ENCODE measurements around the gene SULF2. TPM values are rescaled to one million over a fixed set of nuclear protein-coding genes. Genes with fewer than 3 reads are reported as not detected.

Gene SULF2
- total RNA-seq, 1 donor from 2014 or later: 97.8 TPM

- Mint-ChIP-seq H3K27ac (ENCODE audit: unreplicated experiment) (no peak overlapping the region), H3K36me3 (ENCODE audit: unreplicated experiment) (peaks cover 13% of the 10 kb centered on the region), H3K9me3 (ENCODE audit: unreplicated experiment) (peaks cover under 1% of the 10 kb centered on the region), H3K27me3 (ENCODE audit: unreplicated experiment) (peaks cover 4% of the 10 kb centered on the region), H3K4me1 (ENCODE audit: low read depth, unreplicated experiment) (no peaks in the 10 kb centered on the region), H3K4me3 (ENCODE audit: unreplicated experiment) (no peak overlapping the region)
- DNase-seq: no peak
- TF ChIP-seq CTCF (IDR thresholded peaks at IDR 0.05; ENCODE audit: partially characterized antibody, unreplicated experiment): no peak
Observed at GRCh38 chr20:47700327-47700726, 85.0 kb downstream of the SULF2 start.

DNA sequence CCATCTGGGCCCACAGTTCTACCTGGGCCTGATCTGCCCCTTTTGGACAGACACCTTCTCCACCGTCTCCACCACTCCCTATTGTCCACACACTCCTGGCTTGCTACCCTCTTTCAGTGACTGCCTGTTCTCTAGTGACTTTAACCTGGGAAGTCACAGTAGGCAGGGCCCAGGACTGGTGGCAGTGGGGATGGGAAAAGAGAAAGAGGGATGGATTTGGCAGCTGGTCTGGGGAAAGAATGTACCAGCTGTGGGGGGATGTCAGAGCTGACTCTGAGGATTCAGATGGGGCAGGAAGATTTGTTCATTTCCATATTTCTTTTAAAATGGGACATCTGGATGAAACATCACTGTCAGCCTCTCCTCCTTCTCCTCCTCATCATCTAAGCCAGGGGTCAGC, 85.5 kb downstream of the SULF2 start:
- DNase-seq: no peak
- no peaks in the 10 kb centered on the region for H3K4me1 Mint-ChIP-seq (ENCODE audit: low read depth, unreplicated experiment)
- TF ChIP-seq CTCF (IDR thresholded peaks at IDR 0.05; ENCODE audit: partially characterized antibody, unreplicated experiment): no peak
- H3K27ac Mint-ChIP-seq (ENCODE audit: unreplicated experiment): no peak overlapping the region
- H3K4me3 Mint-ChIP-seq (ENCODE audit: unreplicated experiment): no peak overlapping the region
- H3K36me3 Mint-ChIP-seq (ENCODE audit: unreplicated experiment): peaks cover 11% of the 10 kb centered on the region
- H3K27me3 Mint-ChIP-seq (ENCODE audit: unreplicated experiment): peaks cover 3% of the 10 kb centered on the region
- peaks cover 3% of the 10 kb centered on the region for H3K9me3 Mint-ChIP-seq (ENCODE audit: unreplicated experiment)

DNA sequence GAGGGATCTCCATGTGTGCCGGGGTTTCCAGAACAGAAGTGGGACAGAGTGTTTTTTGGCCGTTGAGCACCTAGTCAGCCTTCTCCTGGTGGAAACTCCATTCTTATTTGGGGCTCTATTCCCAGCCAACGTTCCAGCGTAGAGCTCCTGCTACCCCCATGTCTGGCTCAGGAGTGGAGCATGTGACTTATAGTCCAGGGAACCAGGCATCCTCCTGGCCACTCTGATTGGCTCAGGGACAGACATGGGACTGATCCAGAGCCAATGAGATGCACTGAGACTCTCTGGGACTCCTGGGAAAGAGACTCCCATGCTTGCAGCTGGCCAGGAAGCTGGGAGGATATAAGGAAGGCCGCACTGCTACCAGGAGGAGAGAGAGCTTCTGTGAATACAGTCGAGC, 87.1 kb downstream of the SULF2 start:
- no peak for DNase-seq
- no peaks in the 10 kb centered on the region for H3K27me3 Mint-ChIP-seq (ENCODE audit: unreplicated experiment)
- H3K4me1 Mint-ChIP-seq (ENCODE audit: low read depth, unreplicated experiment): no peaks in the 10 kb centered on the region
- H3K9me3 Mint-ChIP-seq (ENCODE audit: unreplicated experiment): peaks cover 5% of the 10 kb centered on the region
- H3K27ac Mint-ChIP-seq (ENCODE audit: unreplicated experiment): no peak overlapping the region
- H3K4me3 Mint-ChIP-seq (ENCODE audit: unreplicated experiment): no peak overlapping the region
- peaks cover 14% of the 10 kb centered on the region for H3K36me3 Mint-ChIP-seq (ENCODE audit: unreplicated experiment)
- no peak for TF ChIP-seq CTCF (IDR thresholded peaks at IDR 0.05; ENCODE audit: partially characterized antibody, unreplicated experiment)

- Mint-ChIP-seq H3K4me3 (ENCODE audit: unreplicated experiment) (no peak overlapping the region), H3K27me3 (ENCODE audit: unreplicated experiment) (no peaks in the 10 kb centered on the region), H3K36me3 (ENCODE audit: unreplicated experiment) (peaks cover 21% of the 10 kb centered on the region), H3K4me1 (ENCODE audit: low read depth, unreplicated experiment) (no peaks in the 10 kb centered on the region), H3K9me3 (ENCODE audit: unreplicated experiment) (peaks cover 9% of the 10 kb centered on the region), H3K27ac (ENCODE audit: unreplicated experiment) (no peak overlapping the region)
- DNase-seq: no peak
- no peak for TF ChIP-seq CTCF (IDR thresholded peaks at IDR 0.05; ENCODE audit: partially characterized antibody, unreplicated experiment)
Observed at GRCh38 chr20:47696856-47697255, 88.4 kb downstream of the SULF2 start.

- H3K4me1 Mint-ChIP-seq (ENCODE audit: low read depth, unreplicated experiment): no peaks in the 10 kb centered on the region
- peaks cover 16% of the 10 kb centered on the region for H3K9me3 Mint-ChIP-seq (ENCODE audit: unreplicated experiment)
- peaks cover 1% of the 10 kb centered on the region for H3K27me3 Mint-ChIP-seq (ENCODE audit: unreplicated experiment)
- H3K27ac Mint-ChIP-seq (ENCODE audit: unreplicated experiment): no peak overlapping the region
- DNase-seq: no peak
- peaks cover 34% of the 10 kb centered on the region for H3K36me3 Mint-ChIP-seq (ENCODE audit: unreplicated experiment)
- TF ChIP-seq CTCF (IDR thresholded peaks at IDR 0.05; ENCODE audit: partially characterized antibody, unreplicated experiment): no peak
- H3K4me3 Mint-ChIP-seq (ENCODE audit: unreplicated experiment): no peak overlapping the region
Observed at GRCh38 chr20:47694021-47694818, 91.1 kb downstream of the SULF2 start.
